Activated CD4-positive, CD25-positive, alpha-beta regulatory T cell treated with anti-CD3 and anti-CD28 coated beads, Interleukin-2, amount 50 U/mL, for 16 hours (primary cell): ENCODE results near the gene VIP.
"Not testable (repeated sequence)": the region's sequence is repeated elsewhere in the genome, so short reads cannot be mapped to it uniquely, and the experiment has no call there.

Experiments used
- DNase-seq: peaks from one replicate; pipeline ENCODE4 v3.0.0-alpha.2; 2020; ENCODE audit warnings: low read depth, low spot score

VIP gene

GRCh38 chr6:152750694-152751093 is at the start of gene VIP:
Gene VIP, plus strand, starts transcription at chr6:152750797. Its CDS starts 1,381 bp downstream, at chr6:152752178.
- DNase-seq = no peak

DNA sequence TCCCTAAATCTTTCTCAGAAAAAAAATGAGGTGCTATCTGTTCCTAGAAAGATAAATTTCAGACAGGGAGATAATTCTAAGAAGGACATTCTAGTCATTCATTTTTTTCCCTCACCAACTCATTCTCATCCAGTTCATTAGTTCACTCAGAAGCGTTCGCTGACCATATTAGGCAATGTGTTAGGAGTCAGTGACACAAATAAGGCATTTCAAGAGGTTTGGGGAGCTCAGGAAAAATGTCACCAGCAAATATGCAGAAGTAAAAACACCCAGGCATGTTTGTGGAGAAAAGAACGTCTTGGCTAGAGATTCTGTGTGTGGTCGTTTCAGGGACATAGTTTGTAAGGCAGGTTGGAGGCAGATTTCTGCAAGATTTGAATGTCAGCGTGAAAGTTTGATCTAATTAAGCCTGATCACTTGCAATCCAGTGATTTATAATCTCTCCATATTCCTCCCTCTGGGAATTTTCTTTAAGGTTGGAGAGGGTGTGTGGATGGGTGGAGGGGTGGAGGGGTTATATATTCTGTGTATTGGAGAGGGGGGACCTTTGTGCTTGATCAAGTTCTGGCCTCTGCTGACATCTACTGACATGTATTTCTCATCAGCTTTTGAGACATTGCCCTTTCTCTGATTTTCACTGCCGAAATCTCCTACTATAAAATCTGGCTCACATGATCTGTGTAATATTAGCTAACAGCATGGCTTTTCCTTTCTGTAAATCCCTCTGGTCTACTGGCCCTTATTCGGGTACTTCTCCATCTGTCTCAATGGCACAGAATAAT is 49.3 kb upstream of the VIP start:
- no peak for DNase-seq

GRCh38 chr6:152701863-152702401 is 48.7 kb upstream of the VIP start:
- DNase-seq = no peak

DNA sequence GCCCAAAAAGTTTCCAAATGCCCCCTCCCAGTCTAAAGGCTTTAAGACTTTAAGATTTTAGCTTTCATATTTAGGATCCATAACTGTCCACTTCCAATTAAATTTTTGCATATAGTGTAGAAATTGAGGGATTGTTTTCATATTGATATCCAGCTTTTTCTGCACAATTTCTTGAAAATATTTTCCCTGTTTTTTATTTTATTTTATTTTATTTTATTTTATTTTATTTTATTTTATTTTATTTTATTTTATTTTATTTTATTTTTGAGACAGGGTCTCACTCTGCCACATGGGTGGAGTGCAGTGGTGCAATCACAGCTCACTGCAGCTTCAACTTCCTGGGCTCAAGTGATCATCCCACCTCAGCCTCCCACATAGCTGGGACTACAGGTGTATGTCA is 46.8 kb upstream of the VIP start:
- DNase-seq = not testable (repeated sequence)

GRCh38 chr6:152705327-152705726 is 45.3 kb upstream of the VIP start:
- DNase-seq = no peak

DNA sequence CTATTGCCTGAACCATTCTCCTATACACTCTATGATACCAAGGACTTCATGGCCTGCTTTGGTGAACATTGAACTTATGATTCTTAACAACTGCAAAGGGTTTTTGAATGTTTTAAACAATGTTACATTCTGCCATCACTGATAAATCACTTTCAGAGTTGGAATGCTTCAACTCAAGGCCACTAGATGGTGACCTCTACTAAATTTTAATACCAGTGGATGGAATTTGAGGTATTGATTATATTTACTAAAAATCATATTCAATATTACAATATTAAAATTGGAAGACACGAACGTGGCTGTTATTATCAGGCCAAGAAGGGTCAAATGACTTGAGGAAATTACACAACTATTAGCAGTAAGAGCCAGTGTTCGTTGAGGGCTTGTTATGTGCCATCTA is 34.3 kb upstream of the VIP start:
- DNase-seq = no peak

DNA sequence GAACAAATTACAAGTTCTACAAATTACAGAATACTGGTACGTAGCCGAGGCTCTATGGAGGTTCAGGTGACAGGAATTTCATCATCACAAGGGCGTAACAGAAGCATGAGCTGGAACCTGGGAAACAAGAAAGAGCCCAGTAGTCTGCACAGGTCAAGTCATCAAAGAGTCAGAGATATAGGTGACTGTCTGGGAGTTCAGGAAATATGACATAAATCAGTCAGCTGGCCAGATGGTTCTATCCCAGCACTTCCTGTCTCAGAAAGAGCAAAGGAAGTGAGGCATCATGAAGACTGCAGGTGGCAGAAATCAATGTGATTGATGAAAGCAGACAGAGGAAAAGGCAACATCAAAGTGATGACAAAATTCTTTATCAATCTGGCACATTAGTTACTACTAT is 29.6 kb upstream of the VIP start:
- DNase-seq = no peak

GRCh38 chr6:152721956-152722355 is 28.6 kb upstream of the VIP start:
- DNase-seq = no peak

DNA sequence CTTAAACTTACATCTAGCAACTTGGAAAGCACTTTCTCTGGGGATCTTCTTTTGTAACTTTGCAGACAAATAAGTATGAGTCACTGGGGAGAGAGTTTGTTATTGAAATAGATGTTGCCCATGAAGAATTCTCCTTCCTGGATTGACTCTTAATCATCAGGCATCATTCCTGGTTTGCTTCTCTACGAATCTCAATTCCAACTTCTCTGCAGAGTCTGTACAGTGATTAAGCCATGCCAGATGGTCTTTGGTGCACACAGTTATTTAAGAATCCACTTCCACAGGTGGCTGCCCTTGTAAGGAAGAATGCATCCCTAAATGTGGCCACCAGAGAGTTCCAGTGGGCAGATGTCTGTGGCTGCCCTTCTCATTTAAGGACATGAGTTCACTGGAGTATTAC is 27.2 kb upstream of the VIP start:
- no peak for DNase-seq

DNA sequence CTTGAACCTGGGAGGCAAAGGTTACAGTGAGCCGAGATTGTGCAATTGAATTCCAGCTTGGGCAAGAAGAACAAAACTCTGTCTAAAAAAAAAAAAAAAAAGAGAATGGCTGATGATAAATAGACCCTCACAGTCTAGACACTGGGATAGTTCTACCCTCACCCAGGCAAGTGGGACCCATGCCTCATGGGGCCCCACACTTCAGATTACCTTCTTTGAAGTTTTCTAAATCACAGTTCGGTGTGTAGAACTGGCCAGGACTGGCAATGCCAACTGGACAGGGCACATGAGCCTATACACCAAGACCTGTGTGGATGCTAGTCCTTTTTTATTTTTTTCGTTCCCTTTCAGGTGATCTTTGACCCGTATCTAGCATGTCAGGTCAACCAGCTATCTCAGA is 24.3 kb upstream of the VIP start:
- no peak for DNase-seq

- DNase-seq = no peak
Observed at GRCh38 chr6:152727507-152727906, 23.1 kb upstream of the VIP start.

DNA sequence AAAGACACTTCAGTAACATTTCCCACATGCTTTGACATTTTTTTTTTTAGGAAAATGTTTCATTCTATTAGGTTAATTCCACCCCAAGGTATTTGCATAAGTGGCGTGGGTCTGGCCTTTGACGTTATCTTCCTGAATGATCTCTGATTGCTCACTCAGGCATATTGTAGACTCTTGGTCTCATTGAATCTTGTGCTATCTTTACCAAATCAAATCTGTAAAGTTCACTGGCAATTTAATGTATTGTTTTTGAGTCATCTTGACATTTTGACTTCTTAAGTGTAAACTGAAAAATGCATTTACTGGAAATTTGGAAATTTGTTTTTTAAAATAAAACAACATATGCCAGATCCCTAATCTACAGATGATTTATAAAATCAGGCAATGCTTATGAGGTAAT is 16.0 kb upstream of the VIP start:
- DNase-seq = no peak

DNA sequence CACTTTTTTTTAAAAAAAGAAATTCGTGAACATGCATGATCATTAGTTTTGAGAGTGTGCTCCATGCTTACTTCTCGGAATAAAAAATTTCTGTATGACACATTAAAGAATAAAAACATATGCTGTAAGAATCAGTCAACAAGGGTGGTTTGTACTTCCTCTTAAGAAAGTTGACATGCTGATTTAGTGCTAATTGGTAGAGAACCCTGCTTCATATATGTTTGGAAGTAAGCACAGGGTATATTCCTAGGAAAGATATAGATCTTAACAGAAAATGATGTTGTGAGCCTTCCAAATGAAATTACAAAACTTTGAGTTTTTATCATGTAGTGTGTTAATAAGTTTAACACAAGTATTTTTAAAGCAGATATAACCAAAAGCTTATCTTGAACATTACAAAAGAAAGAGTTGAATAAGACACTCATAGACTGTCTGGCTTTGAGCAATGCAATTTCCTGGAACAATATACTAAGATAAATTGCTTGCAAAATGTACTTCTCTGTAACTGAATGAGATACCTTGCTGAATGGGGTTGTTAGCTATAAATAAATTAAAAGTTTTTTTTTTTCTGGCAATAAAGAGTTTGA is 13.8 kb upstream of the VIP start:
- no peak for DNase-seq

- DNase-seq = no peak
Observed at GRCh38 chr6:152745509-152746171, 5.0 kb upstream of the VIP start.

- no peak for DNase-seq
Observed at GRCh38 chr6:152746172-152746553, 4.4 kb upstream of the VIP start.

- DNase-seq = no peak
Observed at GRCh38 chr6:152748843-152749242, 1.8 kb upstream of the VIP start.

- no peak for DNase-seq
Observed at GRCh38 chr6:152749336-152749735, 1.3 kb upstream of the VIP start.

- no peak for DNase-seq
Observed at GRCh38 chr6:152765331-152765730, 14.7 kb downstream of the VIP start.

- no peak for DNase-seq
Observed at GRCh38 chr6:152769159-152769558, 18.6 kb downstream of the VIP start.

DNA sequence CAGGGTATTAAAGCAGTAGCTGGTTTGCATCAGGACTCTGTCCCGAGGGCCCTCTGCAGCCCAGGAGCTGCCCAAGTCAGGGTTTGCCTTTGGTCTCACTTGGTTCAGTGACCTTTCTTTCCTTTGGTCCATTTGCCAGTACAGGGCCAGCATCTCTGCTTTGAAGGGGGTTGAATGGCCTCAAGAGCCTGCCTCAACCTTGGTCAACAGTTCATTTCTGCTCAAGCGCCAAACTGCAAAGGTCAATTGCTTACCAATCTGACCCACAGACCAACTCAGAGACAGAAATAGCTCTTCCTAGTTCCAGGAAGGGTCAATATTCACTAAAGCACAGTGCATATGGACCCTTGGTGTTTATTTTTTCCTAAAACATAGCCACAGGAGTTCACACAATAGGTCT is 19.4 kb downstream of the VIP start:
- no peak for DNase-seq

DNA sequence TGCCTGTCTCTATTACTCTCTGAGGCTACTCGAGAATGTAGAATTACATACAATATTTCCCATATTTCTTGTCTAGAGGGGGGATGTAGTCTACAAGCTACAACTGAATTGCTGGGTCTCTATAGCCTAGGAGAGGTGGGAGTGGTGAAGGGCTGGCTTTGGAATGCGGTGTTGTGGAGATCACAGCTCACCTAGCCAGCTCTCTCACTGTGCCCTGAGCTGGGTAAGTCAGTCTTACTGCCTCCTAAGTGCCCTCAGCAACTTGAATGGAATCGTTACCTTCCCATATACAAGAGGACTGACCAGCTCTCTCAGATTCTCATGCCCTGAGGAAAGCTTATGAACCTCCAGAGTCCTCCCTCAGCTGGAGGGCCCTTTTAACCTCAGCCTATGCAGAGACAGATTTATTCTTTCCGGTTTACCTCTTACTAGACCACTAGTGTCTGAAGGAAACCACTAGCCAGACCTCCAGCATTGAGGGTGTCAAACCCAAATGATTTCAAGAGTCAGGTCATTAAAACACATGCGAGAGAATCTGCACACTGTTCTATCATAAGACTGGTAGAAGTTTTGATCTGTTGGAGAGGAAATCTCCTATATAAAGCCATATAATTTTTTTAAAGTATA is 20.6 kb downstream of the VIP start:
- DNase-seq = no peak

DNA sequence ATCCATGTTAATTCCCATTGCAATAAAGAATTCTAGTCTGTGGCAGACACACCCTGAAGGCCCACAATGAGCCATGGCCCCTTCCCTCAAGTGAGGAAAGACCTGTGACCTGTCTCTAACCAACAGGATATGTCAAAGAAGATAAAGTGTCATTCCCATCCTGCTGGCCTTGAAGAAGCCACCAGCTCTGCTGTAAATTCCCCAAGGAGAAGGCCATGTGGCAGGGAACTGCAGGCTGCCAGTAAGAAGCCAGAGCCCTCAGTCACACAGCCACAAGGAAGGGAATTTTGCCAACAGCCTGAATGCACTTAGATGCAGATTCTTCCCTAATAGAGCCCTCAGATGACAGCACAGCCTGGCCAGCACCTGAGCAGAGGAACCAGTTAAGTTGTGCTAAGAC is 24.8 kb downstream of the VIP start:
- DNase-seq = no peak
